SU-DHL-6 (cell line): ENCODE data around the gene LAPTM5.

ENCODE experiments used
- H2AFZ ChIP-seq: fragments of 200-600 bp; sonication (generic); 2 replicates; pipeline ENCODE4 v1.6.1; 2014; ENCODE audit warnings: low read depth, mild to moderate bottlenecking, moderate library complexity, mixed read lengths, antibody characterized with exemption, low read length; ENCODE audit not compliant: severe bottlenecking
- H3F3A ChIP-seq: fragments of 200-600 bp; shearing (Covaris generic); 2 replicates; pipeline ENCODE4 v1.6.0; 2016; ENCODE audit warnings: antibody characterized with exemption, mild to moderate bottlenecking; ENCODE audit not compliant: insufficient read depth
- H3K27ac ChIP-seq: fragments of 200-600 bp; sonication (generic); 2 replicates; pipeline ENCODE4 v1.5.1; 2016; ENCODE audit warnings: low read depth, mild to moderate bottlenecking, low read length, moderate library complexity, mixed read lengths
- H3K27me3 ChIP-seq: fragments of 200-600 bp; sonication (generic), shearing (Covaris generic); 2 replicates; pipeline ENCODE4 v1.6.0; 2014; ENCODE audit warnings: mild to moderate bottlenecking, low read length
- H3K36me3 ChIP-seq: fragments of 200-600 bp; sonication (generic); 2 replicates; pipeline ENCODE4 v1.6.1; 2014; ENCODE audit warnings: mild to moderate bottlenecking, low read length, mixed read lengths
- H3K4me2 ChIP-seq: fragments of 300-600, 200-600 bp; shearing (Covaris generic), sonication (generic); 2 replicates; pipeline ENCODE4 v1.6.0; 2014; ENCODE audit warnings: low read length, low read depth, mild to moderate bottlenecking; ENCODE audit not compliant: poor library complexity, severe bottlenecking
- H3K4me3 ChIP-seq: fragments of 200-600 bp; sonication (generic); 2 replicates; pipeline ENCODE4 v1.5.1; 2014; ENCODE audit warnings: antibody characterized with exemption, low read length, mild to moderate bottlenecking, mixed read lengths; ENCODE audit not compliant: insufficient read depth, poor library complexity, severe bottlenecking
- H3K79me2 ChIP-seq: fragments of 200-600 bp; sonication (generic); 2 replicates; pipeline ENCODE4 v1.6.1; 2014; ENCODE audit warnings: mild to moderate bottlenecking, low read length, moderate library complexity; ENCODE audit not compliant: insufficient read depth
- H3K9ac ChIP-seq: fragments of 200-600 bp; sonication (generic); 2 replicates; pipeline ENCODE4 v1.7.0; 2014; ENCODE audit warnings: mild to moderate bottlenecking, low read length
- H3K9me2 ChIP-seq: fragments of 200-600 bp; sonication (generic); replicated peaks from 2 replicates; pipeline ENCODE4 v1.6.1; 2014; ENCODE audit warnings: low read length; ENCODE audit not compliant: insufficient read depth
- H3K9me3 ChIP-seq: fragments of 200-600 bp; sonication (generic); 2 replicates; pipeline ENCODE4 v1.6.1; 2014; ENCODE audit warnings: low read length, mixed read lengths; ENCODE audit not compliant: insufficient read depth
- H4K20me1 ChIP-seq: fragments of 200-600 bp; sonication (generic); 2 replicates; pipeline ENCODE4 v1.6.1; 2014; ENCODE audit warnings: low read depth, mild to moderate bottlenecking, antibody characterized with exemption, low read length, moderate library complexity, mixed read lengths
- CTCF ChIP-seq: fragments of 200-600 bp; sonication (generic); IDR thresholded peaks from one replicate; pipeline ENCODE4 v1.5.1; 2017; ENCODE audit warnings: antibody characterized with exemption, mild to moderate bottlenecking, low read length, moderate library complexity; ENCODE audit not compliant: insufficient read depth, poor library complexity, severe bottlenecking
- EZH2phosphoT487 ChIP-seq: fragments of 200-600 bp; sonication (generic), shearing (Covaris generic); conservative IDR thresholded peaks from 2 replicates; pipeline ENCODE4 v1.6.1; 2018; ENCODE audit warnings: mild to moderate bottlenecking, antibody characterized with exemption, low read length, moderate library complexity, mixed read lengths

Gene LAPTM5

GRCh38 chr1:30723331-30723755, 34.2 kb downstream of the LAPTM5 start, which contains the start of gene MATN1:
MATN1 (minus strand) TSS chr1:30723585; CDS start chr1:30723551, 34 bp downstream.
- Histone ChIP-seq H3K9me2 (no peaks in the 10 kb centered on the region), H3K27me3 (no peaks in the 10 kb centered on the region), H3K36me3 (no peaks in the 10 kb centered on the region), H3K9ac (no peak within 1 kb of the TSS), H3F3A (no peaks in the 10 kb centered on the region), H3K27ac (no peak within 1 kb of the TSS), H3K79me2 (no peaks in the 10 kb centered on the region), H4K20me1 (no peaks in the 10 kb centered on the region), H3K4me3 (no peak within 1 kb of the TSS), H3K4me2 (no peak within 1 kb of the TSS), H3K9me3 (no peaks in the 10 kb centered on the region), H2AFZ (no peak within 1 kb of the TSS)
- TF ChIP-seq EZH2phosphoT487, result no peak
- TF ChIP-seq CTCF, result no peak

GRCh38 chr1:30721812-30722537, 35.6 kb downstream of the LAPTM5 start:
- TF ChIP-seq EZH2phosphoT487 (no peak), CTCF (no peak)
- Histone ChIP-seq H4K20me1 (no peaks in the 10 kb centered on the region), H3K4me3 (no peak overlapping the region), H3K27ac (no peak overlapping the region), H3K9ac (no peak overlapping the region), H2AFZ (no peak overlapping the region), H3K27me3 (no peaks in the 10 kb centered on the region), H3K79me2 (no peaks in the 10 kb centered on the region), H3K36me3 (no peaks in the 10 kb centered on the region), H3K9me3 (no peaks in the 10 kb centered on the region), H3K9me2 (no peaks in the 10 kb centered on the region), H3F3A (no peaks in the 10 kb centered on the region), H3K4me2 (no peak overlapping the region)

GRCh38 chr1:30721341-30721793, 36.2 kb downstream of the LAPTM5 start:
- H3K27ac ChIP-seq, result no peak overlapping the region
- no peaks in the 10 kb centered on the region for H3K27me3 ChIP-seq
- TF ChIP-seq EZH2phosphoT487 (no peak), CTCF (no peak)
- no peak overlapping the region for H2AFZ ChIP-seq
- no peak overlapping the region for H3K4me2 ChIP-seq
- no peaks in the 10 kb centered on the region for H3K36me3 ChIP-seq
- H3K79me2 ChIP-seq, result no peaks in the 10 kb centered on the region
- H4K20me1 ChIP-seq, result no peaks in the 10 kb centered on the region
- H3K9me2 ChIP-seq, result no peaks in the 10 kb centered on the region
- H3K9me3 ChIP-seq, result no peaks in the 10 kb centered on the region
- no peak overlapping the region for H3K9ac ChIP-seq
- no peaks in the 10 kb centered on the region for H3F3A ChIP-seq
- H3K4me3 ChIP-seq, result no peak overlapping the region
